ENCODE measurements around the gene CDC42BPG. TPM values are rescaled to one million over a fixed set of nuclear protein-coding genes. Genes with fewer than 3 reads are reported as not detected.

Gene CDC42BPG
- total and polyA plus RNA-seq, 9 of the 15 experiments (the other 6 are each of a cell fraction or from before 2014, with no cell fraction given) = 0.04 to 8.8 (median 2.1) TPM

DNA sequence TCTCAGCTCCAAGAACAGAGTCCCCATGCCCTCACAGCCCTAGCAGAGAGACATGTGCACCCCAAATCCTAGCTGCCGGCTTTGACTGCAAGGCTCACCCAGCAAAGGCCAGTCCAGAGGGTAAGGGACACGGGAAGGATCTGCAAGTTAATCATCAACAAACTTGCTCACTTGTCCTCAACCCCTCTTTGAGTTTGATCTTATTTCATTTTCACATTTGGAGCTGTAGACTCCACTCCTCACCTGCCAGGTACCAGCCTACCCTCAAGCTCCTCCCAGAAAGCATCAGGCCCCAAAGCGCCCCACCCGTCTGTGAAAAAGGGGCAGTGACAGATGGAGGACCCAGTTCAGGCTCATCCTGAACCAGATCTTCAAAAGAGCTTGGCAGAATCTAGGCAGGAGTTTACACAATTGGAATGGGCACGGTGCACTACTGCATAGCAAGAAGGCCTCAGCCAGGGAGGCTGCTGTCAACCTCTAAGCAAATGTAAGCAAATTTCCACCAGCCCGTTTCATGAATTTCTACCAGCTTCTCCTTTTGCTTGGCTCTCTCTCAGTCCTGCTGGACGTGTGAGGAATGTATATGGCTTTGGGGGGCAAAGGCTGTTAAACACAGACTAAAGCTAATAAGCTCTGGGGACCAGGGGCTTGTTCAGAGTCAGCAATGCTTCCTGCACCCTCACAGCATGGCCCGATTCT, 28.5 kb upstream of the CDC42BPG start:
- H3K79me2 ChIP-seq (ENCODE audit: control insufficient read depth, insufficient read depth, low read length) = peaks cover 82% of the 10 kb centered on the region
- H3K9me3 ChIP-seq (replicated peaks; ENCODE audit: control insufficient read depth, insufficient read depth, low read depth, low read length) = no peaks in the 10 kb centered on the region
- no peaks in the 10 kb centered on the region for H3K9me1 ChIP-seq (ENCODE audit: control insufficient read depth, insufficient read depth, low read length)
- H3K27ac ChIP-seq (ENCODE audit: extremely low read depth, low read depth, low read length) = no peak overlapping the region
- 76% methylated on average over 8 of the region's 8 CpGs for WGBS (ENCODE audit: insufficient coverage, low coverage, missing lambda C conversion rate)
- ChIA-PET CTCF (ENCODE audit: low intra/inter-chr PET ratio) (no interaction called here), POLR2A (interaction anchor here (0.7 to 9.0 kb wide), 4 partner anchors 8 to 149 kb away, joined by 3 to 109 read pairs (median 3); no protein-coding TSS in a partner anchor)
- no peak overlapping the region for H3K4me2 ChIP-seq (ENCODE audit: insufficient read depth, low read length)
- no peak for DNase-seq (ENCODE audit: extremely low read depth in 1 of 4, low spot score in 3 of 4)
- intact Hi-C loops (cut with micrococcal nuclease) (no loop called here), in situ Hi-C loops (cut with MboI) (no loop called here)
- H3K27me3 ChIP-seq (ENCODE audit: control insufficient read depth in 2 of 2, insufficient read depth in 2 of 2, low read length in 2 of 2) = no peaks in the 10 kb centered on the region; a peak in 1 of 5 replicates
- no peak overlapping the region for H3K4me3 ChIP-seq
- peaks cover 61% of the 10 kb centered on the region; the same call in 2 of the 3 replicates for H3K36me3 ChIP-seq (ENCODE audit: control insufficient read depth, insufficient read depth, low read length)
- ATAC-seq = no peak
- H2AFZ ChIP-seq (ENCODE audit: low read depth, low read length) = no peak overlapping the region
- no TSS peak for BruUV-seq (replicated peaks)
- no peak for FAIRE-seq
- peaks cover 19% of the 10 kb centered on the region; the same call in 1 of the 2 replicates for H4K20me1 ChIP-seq (replicated peaks; ENCODE audit: control insufficient read depth, insufficient read depth, low read length)
- peaks cover 46 to 72% of the 10 kb centered on the region in 2 experiments for H3K4me1 ChIP-seq (replicated peaks in 1 of 2; ENCODE audit: control insufficient read depth in 2 of 2, insufficient read depth in 2 of 2, low read length in 2 of 2)
- TF ChIP-seq BDP1 (IDR thresholded peaks at IDR 0.05; ENCODE audit: insufficient read depth, insufficient read length) = no peak
- 0 out of 2 replicates have a peak, but pooled peaks have one; percentile 29 for TF ChIP-seq ZNF224 (CRISPR knock-in tag; IDR thresholded peaks at IDR 0.05)
- H3K9ac ChIP-seq (ENCODE audit: insufficient read depth in 1 of 2, low read depth in 2 of 2, low read length in 2 of 2) = peak overlapping the region in 1 of 2 experiments; percentile 24; a peak in 1 of 4 replicates

DNA sequence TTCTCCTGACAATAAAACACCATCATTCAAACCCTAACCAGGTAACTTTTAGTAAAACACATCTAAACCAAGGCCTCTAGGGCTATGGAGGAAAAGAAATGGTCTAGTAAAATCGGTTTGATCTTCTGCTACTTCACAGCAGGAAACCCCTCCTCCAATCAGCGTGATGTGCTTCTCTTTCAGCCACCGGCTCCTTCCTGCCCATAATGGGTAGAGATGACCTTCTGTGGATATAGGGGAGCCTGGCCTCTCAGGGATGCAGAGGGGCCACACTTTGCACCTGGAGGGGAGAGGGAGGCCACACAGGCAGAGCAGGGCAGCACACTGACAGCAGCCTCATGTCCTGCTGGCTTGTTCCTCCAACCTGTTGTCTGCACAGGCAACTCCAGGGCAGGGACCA, 27.0 kb upstream of the CDC42BPG start:
- peak overlapping the region; percentile 62 for H3K4me2 ChIP-seq (ENCODE audit: insufficient read depth, low read length)
- H3K79me2 ChIP-seq (ENCODE audit: control insufficient read depth, insufficient read depth, low read length) = peaks cover 76% of the 10 kb centered on the region
- H3K27me3 ChIP-seq (ENCODE audit: control insufficient read depth in 2 of 2, insufficient read depth in 2 of 2, low read length in 2 of 2) = no peaks in the 10 kb centered on the region; a peak in 1 of 5 replicates
- no peak for FAIRE-seq
- peaks cover 40 to 62% of the 10 kb centered on the region in 2 experiments for H3K4me1 ChIP-seq (replicated peaks in 1 of 2; ENCODE audit: control insufficient read depth in 2 of 2, insufficient read depth in 2 of 2, low read length in 2 of 2)
- POLR2A ChIA-PET = no interaction called here
- H3K27ac ChIP-seq (ENCODE audit: extremely low read depth, low read depth, low read length) = peak overlapping the region; percentile 66; the same call in 2 of the 3 replicates
- CTCF ChIA-PET (ENCODE audit: low intra/inter-chr PET ratio) = no interaction called here
- TF ChIP-seq ZNF197 (CRISPR knock-in tag; IDR thresholded peaks at IDR 0.05; ENCODE audit: low read depth) (no peak), NFE2L1 (tag; IDR thresholded peaks at IDR 0.05; ENCODE audit: borderline replicate concordance, low read depth) (no peak), MAX (CRISPR knock-in tag; IDR thresholded peaks at IDR 0.05) (no peak)
- ATAC-seq = no peak; the same call in 2 of the 3 replicates
- H3K9me1 ChIP-seq (ENCODE audit: control insufficient read depth, insufficient read depth, low read length) = no peaks in the 10 kb centered on the region
- intact Hi-C loops (cut with micrococcal nuclease) = loop anchor here (2.0 kb wide), 1 partner anchor 17 kb away; no protein-coding TSS in a partner anchor
- H3K4me3 ChIP-seq = no peak overlapping the region
- H3K9me3 ChIP-seq (replicated peaks; ENCODE audit: control insufficient read depth, insufficient read depth, low read depth, low read length) = no peaks in the 10 kb centered on the region
- peaks cover 15% of the 10 kb centered on the region; the same call in 1 of the 2 replicates for H4K20me1 ChIP-seq (replicated peaks; ENCODE audit: control insufficient read depth, insufficient read depth, low read length)
- no peak for DNase-seq (ENCODE audit: extremely low read depth in 1 of 4, low spot score in 3 of 4)
- no TSS peak for BruUV-seq (replicated peaks)
- H3K36me3 ChIP-seq (ENCODE audit: control insufficient read depth, insufficient read depth, low read length) = peaks cover 69% of the 10 kb centered on the region; the same call in 2 of the 3 replicates
- H3K9ac ChIP-seq (ENCODE audit: insufficient read depth in 1 of 2, low read depth in 2 of 2, low read length in 2 of 2) = peak overlapping the region in 1 of 2 experiments; percentile 86; a peak in 2 of 4 replicates
- H2AFZ ChIP-seq (ENCODE audit: low read depth, low read length) = no peak overlapping the region
- in situ Hi-C loops (cut with MboI) = no loop called here
- WGBS (ENCODE audit: insufficient coverage, low coverage, missing lambda C conversion rate) = 36% methylated on average over 3 of the region's 3 CpGs

All from K562 (cell line).